Activated T-helper 1 cell treated with anti-CD3 and anti-CD28 coated beads, Interleukin-12 subunit alpha, Interleukin-12 subunit beta, Interleukin-2, Interleukin-4 antibody, amounts not matched to agents 30 ng/mL and 10 ng/mL and 1 ng/mL, durations not matched to agents 14 hours and 24 hours and 36 hours (primary cell): ENCODE measurements around the gene COMMD7. TPM values are rescaled to one million over a fixed set of nuclear protein-coding genes. Genes with fewer than 3 reads are reported as not detected.
"Not testable (repeated sequence)": the region's sequence is repeated elsewhere in the genome, so short reads cannot be mapped to it uniquely, and the experiment has no call there.

Experiments
- DNase-seq: peaks from one replicate; pipeline ENCODE4 v3.0.0; 2021; ENCODE audit warnings: low spot score
- H3K27ac Mint-ChIP-seq: one replicate; pipeline ENCODE4 v1.8.0; 2021; ENCODE audit warnings: mild to moderate bottlenecking, mixed read lengths
- H3K27me3 Mint-ChIP-seq: one replicate; pipeline ENCODE4 v1.8.0; 2022; ENCODE audit warnings: mild to moderate bottlenecking, moderate library complexity, mixed read lengths; ENCODE audit not compliant: insufficient read depth
- H3K36me3 Mint-ChIP-seq: one replicate; pipeline ENCODE4 v1.8.0; 2021; ENCODE audit warnings: low read depth, mixed read lengths
- H3K4me1 Mint-ChIP-seq: one replicate; pipeline ENCODE4 v1.8.0; 2021; ENCODE audit warnings: low read depth, mixed read lengths
- H3K4me3 Mint-ChIP-seq: one replicate; pipeline ENCODE4 v1.8.0; 2021; ENCODE audit warnings: mild to moderate bottlenecking, moderate library complexity, mixed read lengths
- H3K9me3 Mint-ChIP-seq: one replicate; pipeline ENCODE4 v1.8.0; 2021; ENCODE audit warnings: mixed read lengths
- intact Hi-C: fragments of 100-400 bp; cut with micrococcal nuclease; formaldehyde crosslinking; loops from one replicate; pipeline ENCODE4 v1.15.1; 2024
- total RNA-seq: library from RNA; stranded (reverse); gene quantifications from 2 replicates; pipeline ENCODE4 v1.2.3, GENCODE V29; 2022

The COMMD7 gene
- total RNA-seq, 1 donor from 2014 or later = 43.0 TPM

DNA sequence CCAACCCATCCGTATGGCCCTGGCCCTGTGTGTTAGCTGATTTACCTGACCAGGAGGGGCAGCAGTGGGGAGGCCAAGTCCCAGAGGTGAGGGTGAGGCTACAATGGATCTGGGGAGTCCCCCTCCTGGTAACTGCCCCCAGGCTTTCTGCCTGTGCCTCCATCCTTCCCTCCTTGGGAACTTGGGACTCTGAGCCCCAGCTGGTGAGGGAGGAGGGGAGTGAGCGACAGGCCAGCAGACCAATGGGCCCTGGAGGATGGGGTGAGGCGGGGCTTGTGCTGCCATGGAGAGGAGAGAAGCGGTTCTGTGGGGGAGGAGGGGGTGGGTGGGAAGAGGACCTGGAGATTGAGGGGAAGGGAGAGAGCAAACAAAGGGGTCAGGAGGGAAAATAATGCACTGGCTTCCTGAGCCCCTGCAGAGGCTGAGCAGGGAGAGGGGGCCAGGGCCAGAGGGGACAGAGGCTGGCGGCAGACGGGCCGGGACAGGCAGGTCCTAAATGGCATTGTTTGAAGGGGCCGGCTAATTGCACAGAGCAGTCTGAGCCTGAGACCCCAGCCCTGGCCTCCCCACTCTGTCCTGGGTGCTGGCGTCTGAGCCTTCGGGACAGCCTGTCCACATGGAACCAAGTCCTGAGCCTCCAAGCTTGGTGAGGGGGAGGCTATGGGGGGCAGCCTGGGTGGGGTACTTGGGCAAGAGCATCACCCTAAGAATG lies 36.4 kb upstream of the COMMD7 start:
- H3K27ac Mint-ChIP-seq = no peak overlapping the region
- H3K9me3 Mint-ChIP-seq = no peaks in the 10 kb centered on the region
- DNase-seq = no peak
- no peak overlapping the region for H3K4me3 Mint-ChIP-seq
- no peaks in the 10 kb centered on the region for H3K36me3 Mint-ChIP-seq
- no peaks in the 10 kb centered on the region for H3K27me3 Mint-ChIP-seq
- peaks cover 21% of the 10 kb centered on the region for H3K4me1 Mint-ChIP-seq
- intact Hi-C loops = loop anchor here (5.0 kb wide), 1 partner anchor 37 kb away; the partner anchor contains the start of gene COMMD7

DNA sequence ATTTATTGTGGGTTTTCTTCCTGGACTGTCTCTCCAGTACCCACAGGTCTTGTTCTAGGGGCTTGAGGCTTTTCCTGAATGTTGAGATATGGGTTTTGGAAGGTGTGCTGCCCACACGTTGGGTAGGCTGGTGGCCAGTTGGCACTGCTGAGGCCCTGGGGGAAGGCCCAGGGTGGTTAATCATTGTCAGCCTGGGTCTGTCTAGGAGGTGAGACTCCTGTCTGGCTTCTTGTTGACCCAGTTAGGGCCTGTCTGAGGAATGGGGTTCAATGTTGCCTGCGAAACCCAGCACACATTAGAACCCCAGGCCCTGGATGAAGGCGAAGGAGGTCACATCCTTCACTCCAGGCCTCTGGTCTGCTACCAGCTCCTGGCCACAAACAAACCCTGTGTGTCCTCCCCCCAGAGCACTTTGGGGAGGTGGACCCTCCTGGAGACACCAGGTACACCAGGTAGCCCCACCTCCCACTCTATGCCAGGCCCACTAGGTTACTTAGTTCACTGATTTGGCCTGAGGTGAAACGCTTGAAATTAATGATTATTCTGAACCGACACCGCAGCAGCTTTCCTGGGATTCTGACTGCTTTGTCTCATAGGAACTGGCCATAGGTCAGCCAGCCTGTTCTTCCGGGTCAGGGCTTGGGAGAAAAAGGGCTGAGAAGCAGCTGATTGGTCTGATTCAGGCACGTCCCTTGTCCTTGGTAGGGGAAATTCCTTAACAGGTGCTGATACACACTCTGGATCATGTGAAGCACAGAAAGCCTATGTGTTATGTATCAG lies 34.1 kb upstream of the COMMD7 start:
- intact Hi-C loops = loop anchor here (5.0 kb wide), 1 partner anchor 35 kb away; the partner anchor contains the start of gene COMMD7

DNA sequence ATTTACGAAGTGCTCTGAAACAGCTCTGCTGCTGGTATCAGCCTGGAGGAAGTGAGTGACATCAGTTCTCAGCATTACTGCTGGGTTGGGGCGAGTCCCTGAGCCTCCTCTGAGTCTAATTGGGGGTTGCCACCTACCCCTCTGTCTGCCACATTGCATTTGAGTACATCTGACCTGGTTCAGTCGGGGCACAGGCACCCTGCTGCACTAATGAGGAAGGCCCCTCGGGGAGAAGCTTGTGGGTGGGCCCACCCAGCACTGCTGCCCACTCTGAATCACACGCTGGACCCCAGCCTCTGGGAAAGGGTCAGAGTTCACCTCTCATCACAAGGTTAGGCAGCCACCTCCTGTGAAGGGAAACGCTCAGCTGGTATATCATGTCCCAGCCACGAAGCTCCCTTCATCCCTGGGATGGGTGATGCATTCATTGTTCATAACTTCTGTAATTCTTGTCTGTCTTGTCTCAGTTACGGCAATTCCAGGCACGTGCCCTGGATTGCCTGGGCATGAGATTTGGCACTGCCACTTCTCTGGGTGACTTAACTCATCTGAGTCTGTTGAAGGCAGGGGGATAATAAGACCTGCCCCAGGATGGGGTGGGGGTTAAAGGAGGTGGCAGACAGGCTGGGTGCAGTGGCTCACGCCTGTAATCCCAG lies 32.2 kb upstream of the COMMD7 start:
- no peak for DNase-seq
- Mint-ChIP-seq H3K4me3 (no peak overlapping the region), H3K4me1 (peaks cover 30% of the 10 kb centered on the region), H3K9me3 (no peaks in the 10 kb centered on the region), H3K27me3 (no peaks in the 10 kb centered on the region), H3K27ac (no peak overlapping the region), H3K36me3 (no peaks in the 10 kb centered on the region)
- intact Hi-C loops = loop anchor here (5.0 kb wide), 1 partner anchor 33 kb away; the partner anchor contains the start of gene COMMD7

More for the DNA sequence above, 34.1 kb upstream of the COMMD7 start:
- Mint-ChIP-seq H3K27ac (no peak overlapping the region), H3K36me3 (no peaks in the 10 kb centered on the region), H3K4me1 (peaks cover 21% of the 10 kb centered on the region), H3K9me3 (no peaks in the 10 kb centered on the region), H3K27me3 (no peaks in the 10 kb centered on the region), H3K4me3 (no peak overlapping the region)
- DNase-seq = no peak

DNA sequence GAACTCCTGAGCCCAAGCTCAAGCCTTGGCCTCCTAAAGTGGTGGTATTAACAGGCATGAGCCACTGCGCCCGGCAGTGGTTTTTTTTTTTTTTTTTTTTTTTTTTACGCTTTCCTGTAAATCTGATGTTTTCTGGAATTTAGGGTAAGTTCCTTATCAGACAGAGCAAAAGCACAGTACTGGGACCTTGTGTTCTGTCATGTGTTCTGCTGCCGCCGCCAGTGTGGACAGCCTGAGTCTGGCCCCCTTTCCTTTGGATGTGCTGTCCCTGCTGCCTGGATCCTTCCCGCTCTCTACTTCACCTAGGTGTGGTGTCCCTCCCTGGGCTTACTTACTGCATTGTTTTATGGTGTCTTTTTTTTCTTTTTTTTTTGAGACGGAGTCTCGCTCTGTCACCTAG lies 30.6 kb upstream of the COMMD7 start:
- no peak overlapping the region for H3K4me3 Mint-ChIP-seq
- intact Hi-C loops = no loop called here
- DNase-seq = no peak
- H3K9me3 Mint-ChIP-seq = no peaks in the 10 kb centered on the region
- peaks cover 30% of the 10 kb centered on the region for H3K4me1 Mint-ChIP-seq
- no peaks in the 10 kb centered on the region for H3K27me3 Mint-ChIP-seq
- H3K27ac Mint-ChIP-seq = no peak overlapping the region
- no peaks in the 10 kb centered on the region for H3K36me3 Mint-ChIP-seq

DNA sequence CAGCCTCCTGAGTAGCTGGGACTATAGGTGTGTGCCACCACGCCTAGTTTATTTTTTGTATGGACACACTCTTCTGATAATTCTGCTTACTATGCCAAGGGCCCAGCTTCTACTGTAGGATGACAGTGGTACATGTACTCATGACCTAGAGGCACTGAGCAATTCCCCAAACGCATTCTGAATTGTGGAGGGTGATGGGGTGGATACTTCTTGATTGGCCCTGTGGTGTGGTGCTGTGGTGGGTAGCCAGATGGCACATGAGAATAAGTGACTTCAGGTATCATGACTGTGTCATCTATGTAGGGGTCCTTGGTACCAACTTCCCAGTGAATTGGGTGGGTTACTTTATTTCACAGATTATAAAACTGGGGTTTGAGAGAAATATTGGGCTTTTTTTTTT lies 30.0 kb upstream of the COMMD7 start:
- Mint-ChIP-seq H3K27ac (no peak overlapping the region), H3K4me3 (no peak overlapping the region), H3K4me1 (peaks cover 25% of the 10 kb centered on the region)

DNA sequence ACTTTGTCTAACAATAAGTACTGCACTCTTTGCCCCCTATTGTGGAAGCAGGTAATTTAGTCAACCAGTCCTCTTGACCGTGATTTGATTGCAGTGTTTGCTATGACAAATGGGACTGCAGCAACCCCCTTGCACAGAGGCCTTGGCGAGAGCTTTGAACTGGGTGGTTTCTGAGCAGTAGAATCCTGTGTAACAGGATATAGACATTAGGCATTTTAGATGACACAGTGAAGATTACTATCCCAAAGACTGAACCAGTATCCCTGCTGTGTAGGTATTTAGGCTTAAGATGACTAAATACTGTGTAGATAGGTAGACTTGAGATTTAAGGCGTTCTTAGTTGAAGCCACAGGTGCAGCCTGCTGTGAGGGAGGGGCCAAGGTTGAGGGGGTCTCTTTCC lies 28.8 kb upstream of the COMMD7 start:
- H3K4me1 Mint-ChIP-seq = peaks cover 25% of the 10 kb centered on the region
- H3K27ac Mint-ChIP-seq = no peak overlapping the region
- no peak for DNase-seq
- H3K36me3 Mint-ChIP-seq = no peaks in the 10 kb centered on the region
- no peak overlapping the region for H3K4me3 Mint-ChIP-seq
- H3K27me3 Mint-ChIP-seq = no peaks in the 10 kb centered on the region
- intact Hi-C loops = no loop called here
- H3K9me3 Mint-ChIP-seq = no peaks in the 10 kb centered on the region

More for the DNA sequence above, 30.0 kb upstream of the COMMD7 start:
- intact Hi-C loops = no loop called here
- DNase-seq = no peak
- Mint-ChIP-seq H3K27me3 (no peaks in the 10 kb centered on the region), H3K36me3 (no peaks in the 10 kb centered on the region), H3K9me3 (no peaks in the 10 kb centered on the region)

DNA sequence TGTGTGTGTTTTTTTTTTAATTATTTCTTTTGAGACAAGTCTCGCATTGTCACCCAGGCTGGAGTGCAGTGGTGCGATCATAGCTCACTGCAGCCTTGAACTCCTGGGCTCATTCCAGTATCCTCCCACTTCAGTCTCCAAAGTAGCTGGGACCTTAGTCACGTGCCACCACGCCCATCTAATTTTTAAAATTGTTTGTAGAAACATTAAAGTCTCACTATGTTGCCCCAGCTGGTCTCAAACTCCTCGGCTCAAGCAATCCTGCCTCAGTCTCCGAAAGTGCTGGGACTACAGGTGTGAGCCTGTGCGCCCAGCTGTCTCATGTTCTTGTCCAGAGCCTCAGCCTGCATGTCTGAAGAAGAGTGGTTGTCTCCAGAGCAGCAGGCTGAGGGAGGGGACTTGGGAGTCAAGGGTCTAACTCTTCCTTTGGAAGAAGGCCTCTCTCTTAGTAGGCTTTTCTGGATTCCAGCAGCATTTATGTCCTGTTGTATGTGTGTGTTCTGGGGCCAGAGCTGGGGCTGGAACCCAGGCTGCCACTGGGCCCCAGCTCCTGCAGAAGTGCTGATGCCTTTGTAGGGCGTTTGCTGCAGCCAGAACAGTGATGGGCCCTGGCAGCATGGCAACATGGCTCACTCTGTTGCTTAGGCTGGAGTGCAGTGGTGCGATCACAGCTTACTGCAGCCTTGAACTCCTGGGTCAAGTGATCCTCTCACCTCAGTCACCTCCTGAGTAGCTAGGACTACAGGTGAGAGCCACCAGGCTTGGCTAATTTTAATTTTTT lies 24.3 kb upstream of the COMMD7 start:
- H3K27ac Mint-ChIP-seq = no peak overlapping the region
- H3K27me3 Mint-ChIP-seq = peaks cover 17% of the 10 kb centered on the region
- H3K4me1 Mint-ChIP-seq = peaks cover 19% of the 10 kb centered on the region
- no peak overlapping the region for H3K4me3 Mint-ChIP-seq
- H3K9me3 Mint-ChIP-seq = no peaks in the 10 kb centered on the region
- H3K36me3 Mint-ChIP-seq = no peaks in the 10 kb centered on the region
- intact Hi-C loops = no loop called here
- DNase-seq = no peak

DNA sequence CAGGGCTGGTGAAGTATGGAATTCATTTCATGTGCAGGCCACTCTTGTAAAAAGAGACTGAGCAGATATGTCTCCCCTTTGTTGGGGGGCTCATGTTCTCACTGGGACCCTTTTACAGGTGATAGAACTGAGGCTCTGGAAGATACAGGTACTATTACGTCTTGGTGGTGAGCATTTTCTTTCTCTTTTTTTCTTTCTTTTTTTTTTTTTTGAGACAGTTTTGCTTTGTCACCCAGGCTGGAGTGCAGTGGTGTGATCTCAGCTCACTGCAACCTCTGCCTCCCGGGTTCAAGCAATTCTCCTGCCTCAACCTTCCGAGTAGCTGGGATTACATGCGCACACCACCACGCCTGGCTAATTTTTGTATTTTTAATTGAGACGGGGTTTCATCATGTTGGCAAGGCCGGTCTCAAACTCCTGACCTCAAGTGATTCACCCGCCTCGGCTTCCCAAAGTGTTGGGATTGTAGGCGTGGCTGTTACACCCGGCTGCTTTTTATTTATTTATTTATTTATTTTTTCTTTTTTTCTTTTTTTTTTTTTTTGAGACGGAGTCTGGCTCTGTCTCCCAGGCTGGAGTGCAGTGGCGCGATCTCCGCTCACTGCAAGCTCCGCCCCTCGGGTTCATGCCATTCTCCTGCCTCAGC lies 22.1 kb upstream of the COMMD7 start:
- H3K9me3 Mint-ChIP-seq, intact Hi-C loops, H3K27ac Mint-ChIP-seq, H3K36me3 Mint-ChIP-seq, H3K4me3 Mint-ChIP-seq, DNase-seq: not testable (repeated sequence)
- Mint-ChIP-seq H3K27me3 (peaks cover 17% of the 10 kb centered on the region), H3K4me1 (peaks cover 12% of the 10 kb centered on the region)

DNA sequence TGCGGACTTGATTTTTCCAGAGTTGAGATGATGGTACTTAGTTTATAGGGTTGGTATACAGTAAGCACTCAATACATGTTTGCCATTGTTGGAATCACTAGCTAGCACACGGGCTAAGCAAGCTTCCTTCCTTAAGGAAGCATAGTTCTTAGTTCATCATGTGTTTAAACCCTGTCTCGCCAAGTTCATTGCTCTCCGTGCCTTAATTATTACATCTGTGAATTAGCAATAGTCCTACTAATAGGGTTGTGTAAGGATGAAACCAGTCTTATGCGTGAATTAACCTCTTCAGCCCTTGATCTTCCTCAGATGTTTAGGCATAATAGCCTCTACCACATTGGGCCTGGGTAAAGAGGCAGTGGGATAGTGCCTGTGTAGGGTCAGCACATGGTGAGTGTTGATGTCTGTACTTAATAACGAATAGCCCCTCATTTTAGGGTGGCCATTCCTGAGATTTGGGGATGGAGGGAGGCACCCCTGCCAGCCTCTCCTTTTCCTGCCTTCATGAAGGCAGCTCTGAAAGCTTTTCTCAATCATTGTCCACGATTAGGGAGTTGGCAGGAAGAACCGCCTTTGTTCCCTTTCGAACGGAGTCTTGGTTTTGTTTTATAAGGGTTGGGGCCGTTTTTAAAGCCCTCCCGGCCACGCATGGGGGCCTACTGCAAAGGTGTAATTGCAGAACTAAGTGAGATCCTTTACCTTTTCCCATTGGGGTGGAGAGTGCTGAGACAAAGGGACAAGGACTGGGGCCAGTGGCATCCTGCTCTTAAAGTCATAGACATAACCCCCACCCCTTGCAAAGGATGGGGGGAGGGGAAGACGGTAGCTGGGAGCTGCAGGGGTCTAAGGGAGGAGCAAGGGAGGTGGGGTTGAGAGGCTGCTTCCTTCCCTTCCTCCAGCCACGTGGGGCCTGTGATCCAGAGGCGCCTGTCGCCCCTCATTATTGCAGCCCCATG lies 21.0 kb upstream of the COMMD7 start:
- Mint-ChIP-seq H3K4me1 (peaks cover 12% of the 10 kb centered on the region), H3K27me3 (peaks cover 17% of the 10 kb centered on the region), H3K4me3 (peak overlapping the region; percentile 66), H3K27ac (no peak overlapping the region), H3K36me3 (no peaks in the 10 kb centered on the region), H3K9me3 (no peaks in the 10 kb centered on the region)
- intact Hi-C loops = no loop called here
- DNase-seq = no peak

DNA sequence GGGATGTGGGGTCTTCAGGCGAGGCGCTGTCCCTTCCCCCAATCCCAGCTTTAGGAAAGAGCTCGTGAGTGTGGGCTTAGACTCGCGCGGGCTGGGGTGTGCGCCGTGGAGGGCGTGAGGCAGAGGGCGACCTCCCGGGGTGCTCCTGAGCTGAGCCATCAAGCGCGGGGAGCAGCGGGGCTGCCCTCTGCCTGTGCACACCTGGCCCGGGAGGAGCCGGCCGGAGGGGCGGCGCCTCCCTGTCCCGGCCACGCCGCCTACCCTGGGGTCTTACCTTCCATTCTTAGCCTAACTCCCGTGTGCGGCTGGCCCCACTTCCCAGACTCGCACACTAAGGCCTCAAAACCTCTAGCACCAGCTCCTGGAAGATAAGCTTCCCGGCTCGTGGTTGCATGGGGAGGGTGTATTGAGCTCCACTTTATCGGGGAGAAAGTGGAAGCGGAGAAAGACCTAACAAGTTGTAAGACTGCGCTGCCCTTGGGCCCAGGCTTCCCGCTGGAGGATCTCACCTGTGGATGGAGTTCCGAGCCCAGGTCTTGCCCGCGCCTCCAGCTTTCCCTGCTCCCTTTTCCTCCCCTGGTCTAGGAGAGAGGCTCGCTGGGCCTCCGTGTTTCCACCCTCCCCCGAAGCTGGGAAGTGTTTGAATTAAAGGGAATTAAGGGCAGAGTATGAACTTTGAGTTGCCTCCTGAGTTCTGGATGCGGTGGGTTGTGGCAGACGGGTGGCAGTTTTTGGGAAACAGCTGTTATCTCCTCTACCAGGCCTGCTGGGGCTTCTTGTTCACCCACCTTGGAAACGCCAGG lies 20.1 kb upstream of the COMMD7 start:
- Mint-ChIP-seq H3K4me3 (peak overlapping the region; percentile 82), H3K27me3 (peaks cover 17% of the 10 kb centered on the region), H3K9me3 (no peaks in the 10 kb centered on the region), H3K4me1 (peaks cover 12% of the 10 kb centered on the region), H3K27ac (no peak overlapping the region), H3K36me3 (no peaks in the 10 kb centered on the region)
- no peak for DNase-seq
- intact Hi-C loops = no loop called here

DNA sequence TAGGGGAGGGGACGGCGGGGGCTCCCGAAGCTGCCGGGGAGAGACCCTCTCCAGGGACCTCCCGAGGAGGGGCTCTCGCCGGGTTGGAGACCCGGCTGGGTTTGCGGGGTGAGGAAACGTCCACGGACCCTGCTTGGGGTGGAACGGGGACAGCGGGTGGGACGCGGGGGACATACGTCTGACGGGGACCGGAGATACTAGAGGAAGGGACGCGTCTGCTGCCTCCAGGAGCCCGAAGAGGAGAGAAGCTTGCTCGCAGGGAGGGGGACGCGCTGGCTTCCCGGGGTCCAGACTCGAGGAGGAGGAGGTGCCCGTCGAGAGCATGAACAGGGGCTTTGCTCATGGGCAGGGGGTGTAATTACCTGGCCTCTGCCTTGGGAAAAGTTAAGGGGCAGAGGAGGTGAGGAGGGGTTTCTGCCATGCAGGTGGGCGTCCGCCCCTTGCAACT lies 19.5 kb upstream of the COMMD7 start:
- peaks cover 12% of the 10 kb centered on the region for H3K4me1 Mint-ChIP-seq
- H3K36me3 Mint-ChIP-seq = no peaks in the 10 kb centered on the region
- H3K9me3 Mint-ChIP-seq = no peaks in the 10 kb centered on the region
- peaks cover 19% of the 10 kb centered on the region for H3K27me3 Mint-ChIP-seq
- peak overlapping the region; percentile 18 for H3K27ac Mint-ChIP-seq
- intact Hi-C loops = loop anchor here (1.0 kb wide), 1 partner anchor 20 kb away; no protein-coding TSS in a partner anchor
- H3K4me3 Mint-ChIP-seq = peak overlapping the region; percentile 82
- peak; percentile 12 for DNase-seq
